C4-2B (cell line): ENCODE data around the gene NANP.
A peak's percentile ranks its signal among the peaks of the same experiment; 100 is the strongest.
"Not testable (repeated sequence)": the region's sequence is repeated elsewhere in the genome, so short reads cannot be mapped to it uniquely, and the experiment has no call there.

ENCODE experiments used
- H3K27ac ChIP-seq: fragments of 450-650 bp; 2 replicates; pipeline ENCODE4 v1.5.1; 2017
- CTCF ChIP-seq: fragments of 450-650 bp; conservative IDR thresholded peaks from 2 replicates; pipeline ENCODE4 v1.5.1; 2017; ENCODE audit warnings: mild to moderate bottlenecking
- ZFX ChIP-seq: fragments of 450-650 bp; IDR thresholded peaks from 2 replicates; pipeline ENCODE4 v1.6.1; 2017

Gene NANP

DNA sequence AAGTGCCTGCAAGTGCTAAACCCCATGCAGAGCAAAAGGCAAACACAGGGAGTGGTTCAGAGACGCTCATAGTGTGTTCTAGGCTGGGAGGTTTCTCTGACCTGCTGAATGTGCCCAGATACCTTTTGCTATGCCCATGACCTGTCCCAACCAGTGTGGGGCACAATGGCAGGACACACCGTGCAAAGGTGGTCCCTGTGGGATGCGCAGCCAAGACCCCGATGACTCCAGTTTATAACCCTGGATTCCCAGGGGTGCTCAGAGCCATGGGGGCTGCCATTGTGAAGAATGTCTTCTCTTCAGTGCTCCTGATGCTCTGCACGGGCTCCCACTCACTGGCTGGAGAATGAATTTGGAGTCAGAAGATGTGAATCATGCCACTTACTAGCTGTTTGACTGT, 36.3 kb downstream of the NANP start:
- no peak for TF ChIP-seq CTCF
- no peak for TF ChIP-seq ZFX

DNA sequence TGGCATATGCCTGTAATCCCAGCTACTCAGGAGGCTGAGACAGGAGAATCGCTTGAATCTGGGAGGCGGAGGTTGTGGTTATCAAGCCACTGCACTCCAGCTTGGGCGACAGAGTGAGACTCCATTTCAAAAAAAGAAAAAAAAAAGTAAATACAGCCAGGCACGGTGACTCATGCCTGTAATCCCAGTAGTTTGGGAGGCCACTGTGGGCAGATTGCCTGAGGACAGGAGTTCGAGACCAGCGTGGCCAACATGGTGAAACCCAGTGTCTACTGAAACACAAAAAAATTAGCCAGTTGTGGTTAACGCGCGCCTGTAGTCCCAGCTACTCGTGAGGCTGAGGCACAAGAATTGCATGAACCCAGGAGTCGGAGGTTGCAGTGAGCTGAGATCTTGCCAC, 36.9 kb downstream of the NANP start:
- no peak for TF ChIP-seq CTCF
- TF ChIP-seq ZFX = no peak
- no peak overlapping the region for H3K27ac ChIP-seq

More for the DNA sequence above, 36.3 kb downstream of the NANP start:
- H3K27ac ChIP-seq = no peak overlapping the region

GRCh38 chr20:25584905-25585704, 38.7 kb downstream of the NANP start, which contains the start of gene NINL:
TSS of gene NINL (minus strand) at chr20:25585531. CDS start at chr20:25526587, 58,944 bp downstream.
- H3K27ac ChIP-seq = peak within 1 kb of the TSS; percentile 51
- TF ChIP-seq ZFX (peak; percentile 64; the same call in 1 of the 2 replicates), CTCF (no peak)

GRCh38 chr20:25583607-25584006, 40.2 kb downstream of the NANP start:
- not testable (repeated sequence) for H3K27ac ChIP-seq

DNA sequence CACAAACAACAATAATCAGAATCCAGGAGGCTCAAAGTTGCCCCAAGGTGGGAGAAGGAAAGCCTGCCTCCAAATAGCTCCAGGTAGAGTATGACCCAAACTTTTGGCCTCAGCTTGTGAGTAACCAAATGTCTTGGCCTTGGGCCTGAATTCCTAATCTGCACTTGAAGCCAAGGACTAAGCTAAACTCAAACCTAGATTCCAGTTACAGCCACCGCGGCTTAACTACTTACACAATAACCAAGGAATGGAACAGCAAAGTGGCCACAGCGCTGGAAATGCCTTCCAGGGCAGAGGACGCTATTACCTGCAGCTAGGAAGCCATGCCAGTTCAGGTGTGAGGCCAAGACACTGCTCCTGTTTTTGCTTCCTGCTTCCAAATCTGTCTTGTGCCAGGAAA, 43.1 kb downstream of the NANP start:
- no peak for TF ChIP-seq CTCF
- TF ChIP-seq ZFX = no peak
- H3K27ac ChIP-seq = no peak overlapping the region

DNA sequence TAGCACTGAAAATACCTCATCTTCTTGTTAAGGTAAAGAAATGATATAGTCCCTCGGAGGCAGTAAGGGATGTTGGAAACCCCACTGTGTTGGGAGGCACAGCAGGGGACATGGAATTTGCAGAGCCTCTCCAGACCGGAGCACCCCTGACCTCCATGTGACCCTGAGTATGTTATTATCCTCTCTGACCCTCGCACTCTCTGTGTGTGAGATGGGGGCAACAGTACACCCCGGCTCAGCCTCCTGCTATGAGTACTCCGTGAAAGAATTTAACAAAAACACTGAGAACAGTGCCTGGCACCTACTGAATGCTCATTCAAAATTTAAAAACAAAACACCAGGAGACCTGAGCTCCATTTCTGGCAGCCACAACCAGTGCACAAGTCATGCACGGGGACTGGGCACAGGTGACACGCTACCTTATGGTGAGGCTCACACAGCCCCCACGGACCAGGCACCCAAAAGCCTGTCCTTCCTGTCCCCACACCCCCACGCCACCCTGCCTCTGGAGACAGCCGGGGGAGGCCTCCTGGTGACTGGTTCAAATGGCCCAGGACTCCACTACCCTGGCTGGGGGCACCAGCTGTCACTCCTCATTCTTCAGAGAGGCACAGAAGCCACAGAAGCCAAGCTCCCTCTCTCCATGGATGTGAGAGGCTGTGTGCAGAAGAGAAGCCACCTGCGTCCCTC, 44.6 kb downstream of the NANP start:
- H3K27ac ChIP-seq = no peak overlapping the region
- TF ChIP-seq ZFX (no peak), CTCF (no peak)

DNA sequence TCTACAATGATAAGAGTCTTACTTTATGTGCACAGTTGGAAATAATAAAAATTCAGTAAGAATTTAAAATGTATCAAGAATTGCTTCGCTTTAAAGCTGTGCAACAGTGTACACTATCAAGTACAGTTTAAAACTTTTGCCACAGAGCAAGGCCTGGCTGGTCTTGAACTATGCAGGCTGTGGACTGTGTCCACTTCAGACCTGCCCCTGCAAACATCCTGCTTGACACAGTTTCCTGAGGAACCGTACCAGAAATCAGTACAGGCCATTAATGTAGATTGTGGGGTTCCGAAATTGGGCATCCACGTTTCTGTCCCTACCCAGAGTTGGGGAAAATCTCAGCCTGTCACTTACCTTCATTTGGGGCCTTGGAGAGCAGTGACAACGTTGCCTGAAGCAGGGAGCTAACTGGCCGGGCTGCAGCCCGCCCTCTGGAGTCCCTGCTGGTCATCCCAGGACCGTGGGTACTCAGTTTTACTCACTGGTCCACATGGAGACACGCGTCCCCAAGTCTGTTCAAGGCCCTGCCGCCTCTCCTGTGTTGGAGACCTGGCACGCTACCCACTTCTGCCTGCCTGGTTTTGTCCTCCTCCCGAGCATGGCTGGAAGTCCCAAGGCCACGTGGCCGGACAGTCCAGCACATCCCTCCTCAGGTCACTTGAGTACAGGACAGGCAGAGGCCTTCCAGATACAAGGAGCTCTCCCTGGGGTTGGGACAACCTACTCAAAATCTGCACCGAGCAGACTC, 46.9 kb downstream of the NANP start:
- no peak for TF ChIP-seq CTCF
- no peak overlapping the region for H3K27ac ChIP-seq
